ENCODE measurements around the gene NBL1. TPM values are rescaled to one million over a fixed set of nuclear protein-coding genes. Genes with fewer than 3 reads are reported as not detected.

NBL1 gene
- total and polyA plus RNA-seq, 9 of the 15 experiments (the other 6 are each of a cell fraction or from before 2014, with no cell fraction given): 0.10 to 3.7 (median 1.8) TPM; not detected in 1

- TF ChIP-seq SAP30 (IDR thresholded peaks at IDR 0.05; ENCODE audit: borderline replicate concordance, insufficient read depth, low read depth, low read length, poor library complexity, severe bottlenecking) (no peak), NBN (IDR thresholded peaks at IDR 0.05; ENCODE audit: low read depth) (no peak)
- TF ChIP-seq, protein P1, sequence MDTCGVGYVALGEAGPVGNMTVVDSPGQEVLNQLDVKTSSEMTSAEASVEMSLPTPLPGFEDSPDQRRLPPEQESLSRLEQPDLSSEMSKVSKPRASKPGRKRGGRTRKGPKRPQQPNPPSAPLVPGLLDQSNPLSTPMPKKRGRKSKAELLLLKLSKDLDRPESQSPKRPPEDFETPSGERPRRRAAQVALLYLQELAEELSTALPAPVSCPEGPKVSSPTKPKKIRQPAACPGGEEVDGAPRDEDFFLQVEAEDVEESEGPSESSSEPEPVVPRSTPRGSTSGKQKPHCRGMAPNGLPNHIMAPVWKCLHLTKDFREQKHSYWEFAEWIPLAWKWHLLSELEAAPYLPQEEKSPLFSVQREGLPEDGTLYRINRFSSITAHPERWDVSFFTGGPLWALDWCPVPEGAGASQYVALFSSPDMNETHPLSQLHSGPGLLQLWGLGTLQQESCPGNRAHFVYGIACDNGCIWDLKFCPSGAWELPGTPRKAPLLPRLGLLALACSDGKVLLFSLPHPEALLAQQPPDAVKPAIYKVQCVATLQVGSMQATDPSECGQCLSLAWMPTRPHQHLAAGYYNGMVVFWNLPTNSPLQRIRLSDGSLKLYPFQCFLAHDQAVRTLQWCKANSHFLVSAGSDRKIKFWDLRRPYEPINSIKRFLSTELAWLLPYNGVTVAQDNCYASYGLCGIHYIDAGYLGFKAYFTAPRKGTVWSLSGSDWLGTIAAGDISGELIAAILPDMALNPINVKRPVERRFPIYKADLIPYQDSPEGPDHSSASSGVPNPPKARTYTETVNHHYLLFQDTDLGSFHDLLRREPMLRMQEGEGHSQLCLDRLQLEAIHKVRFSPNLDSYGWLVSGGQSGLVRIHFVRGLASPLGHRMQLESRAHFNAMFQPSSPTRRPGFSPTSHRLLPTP (IDR thresholded peaks at IDR 0.05; ENCODE audit: borderline replicate concordance, extremely low read depth, insufficient read length): no peak
These were observed 20.6 kb upstream of the NBL1 start (continued) for GRCh38 chr1:19623523-19623922.

DNA sequence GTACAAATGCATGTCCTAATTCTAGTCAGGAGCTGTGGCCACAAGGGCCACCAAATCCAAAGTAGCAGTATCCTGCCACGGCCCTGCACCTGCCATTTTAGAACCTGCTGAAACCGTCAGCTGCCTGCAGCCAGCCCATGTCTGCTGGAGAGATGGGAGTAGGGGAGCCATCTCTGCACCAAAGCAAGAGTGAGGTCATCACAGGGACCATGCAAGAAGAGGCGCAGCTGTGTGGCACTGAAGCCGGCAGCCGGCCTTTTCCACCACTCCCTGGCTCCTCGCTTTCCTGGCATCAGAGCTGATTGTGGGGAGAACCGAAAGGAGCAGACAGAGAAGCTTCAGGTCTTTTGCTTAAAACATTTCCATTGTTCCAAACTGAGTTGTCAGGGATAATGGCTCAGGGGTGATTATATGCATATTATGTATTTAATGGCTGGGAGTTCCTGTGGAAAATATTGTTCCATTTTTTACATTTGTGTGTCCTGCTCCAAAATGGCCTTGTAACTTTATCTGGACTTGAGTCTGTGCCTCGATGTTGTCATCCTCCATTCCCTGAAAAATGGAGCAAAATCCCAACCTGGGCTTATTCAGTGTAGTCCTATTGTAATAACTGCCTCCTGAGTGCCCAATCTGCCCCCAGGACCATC is 18.7 kb upstream of the NBL1 start:
- intact Hi-C loops (cut with micrococcal nuclease) (no loop called here), in situ Hi-C loops (cut with MboI) (no loop called here)
- Histone ChIP-seq H3K27me3 (ENCODE audit: control insufficient read depth in 2 of 2, insufficient read depth in 2 of 2, low read length in 2 of 2) (no peaks in the 10 kb centered on the region), H3K9me1 (ENCODE audit: control insufficient read depth, insufficient read depth, low read length) (no peaks in the 10 kb centered on the region), H3K79me2 (ENCODE audit: control insufficient read depth, insufficient read depth, low read length) (peaks cover 22% of the 10 kb centered on the region), H3K4me1 (replicated peaks in 1 of 2; ENCODE audit: control insufficient read depth in 2 of 2, insufficient read depth in 2 of 2, low read length in 2 of 2) (no peaks in the 10 kb centered on the region), H4K20me1 (replicated peaks; ENCODE audit: control insufficient read depth, insufficient read depth, low read length) (no peaks in the 10 kb centered on the region), H2AFZ (ENCODE audit: low read depth, low read length) (no peak overlapping the region), H3K27ac (ENCODE audit: extremely low read depth, low read depth, low read length) (no peak overlapping the region), H3K9me3 (replicated peaks; ENCODE audit: control insufficient read depth, insufficient read depth, low read depth, low read length) (no peaks in the 10 kb centered on the region), H3K9ac (ENCODE audit: insufficient read depth in 1 of 2, low read depth in 2 of 2, low read length in 2 of 2) (no peak overlapping the region), H3K36me3 (ENCODE audit: control insufficient read depth, insufficient read depth, low read length) (peaks cover 83% of the 10 kb centered on the region), H3K4me2 (ENCODE audit: insufficient read depth, low read length) (no peak overlapping the region), H3K4me3 (no peak overlapping the region)
- ATAC-seq: no peak
- ChIA-PET CTCF (ENCODE audit: low intra/inter-chr PET ratio) (no interaction called here), POLR2A (interaction anchor here (0.6 kb wide), 1 partner anchor 26 kb away, joined by 3 read pairs; no protein-coding TSS in a partner anchor)
- no peak for DNase-seq (ENCODE audit: extremely low read depth in 1 of 4, low spot score in 3 of 4)
- no TSS peak for BruUV-seq (replicated peaks)
- whole genome bisulfite sequencing (ENCODE audit: insufficient coverage, low coverage, missing lambda C conversion rate): 96% methylated on average over 8 of the region's 8 CpGs
- no peak for FAIRE-seq
- TF ChIP-seq GATAD2B (IDR thresholded peaks at IDR 0.05; ENCODE audit: borderline replicate concordance) (no peak), NONO (IDR thresholded peaks at IDR 0.05; ENCODE audit: low read depth in 2 of 2, low read length in 1 of 2) (no peak), SLC30A9 (CRISPR knock-in tag; IDR thresholded peaks at IDR 0.05) (no peak), SP2 (IDR thresholded peaks at IDR 0.05; ENCODE audit: extremely low read depth, low read depth, low read length, poor library complexity, severe bottlenecking) (no peak), ZNF740 (CRISPR knock-in tag; IDR thresholded peaks at IDR 0.05) (no peak), ZNF740 (tag; IDR thresholded peaks at IDR 0.05) (no peak), EWSR1 (IDR thresholded peaks at IDR 0.05; ENCODE audit: borderline replicate concordance, low read depth, partially characterized antibody) (no peak), HEY1 (CRISPR knock-in tag; IDR thresholded peaks at IDR 0.05; ENCODE audit: borderline replicate concordance) (no peak)
- TF ChIP-seq, protein P2, sequence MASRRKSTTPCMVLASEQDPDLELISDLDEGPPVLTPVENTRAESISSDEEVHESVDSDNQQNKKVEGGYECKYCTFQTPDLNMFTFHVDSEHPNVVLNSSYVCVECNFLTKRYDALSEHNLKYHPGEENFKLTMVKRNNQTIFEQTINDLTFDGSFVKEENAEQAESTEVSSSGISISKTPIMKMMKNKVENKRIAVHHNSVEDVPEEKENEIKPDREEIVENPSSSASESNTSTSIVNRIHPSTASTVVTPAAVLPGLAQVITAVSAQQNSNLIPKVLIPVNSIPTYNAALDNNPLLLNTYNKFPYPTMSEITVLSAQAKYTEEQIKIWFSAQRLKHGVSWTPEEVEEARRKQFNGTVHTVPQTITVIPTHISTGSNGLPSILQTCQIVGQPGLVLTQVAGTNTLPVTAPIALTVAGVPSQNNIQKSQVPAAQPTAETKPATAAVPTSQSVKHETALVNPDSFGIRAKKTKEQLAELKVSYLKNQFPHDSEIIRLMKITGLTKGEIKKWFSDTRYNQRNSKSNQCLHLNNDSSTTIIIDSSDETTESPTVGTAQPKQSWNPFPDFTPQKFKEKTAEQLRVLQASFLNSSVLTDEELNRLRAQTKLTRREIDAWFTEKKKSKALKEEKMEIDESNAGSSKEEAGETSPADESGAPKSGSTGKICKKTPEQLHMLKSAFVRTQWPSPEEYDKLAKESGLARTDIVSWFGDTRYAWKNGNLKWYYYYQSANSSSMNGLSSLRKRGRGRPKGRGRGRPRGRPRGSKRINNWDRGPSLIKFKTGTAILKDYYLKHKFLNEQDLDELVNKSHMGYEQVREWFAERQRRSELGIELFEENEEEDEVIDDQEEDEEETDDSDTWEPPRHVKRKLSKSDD (conservative IDR thresholded peaks at IDR 0.05; ENCODE audit: low read length): no peak
